Measurements from ENCODE around the gene RSF1. TPM values are rescaled to one million over a fixed set of nuclear protein-coding genes. Genes with fewer than 3 reads are reported as not detected.

RSF1 gene
- total RNA-seq, 1 donor from 2014 or later: 68.8 TPM

GRCh38 chr11:77770629-77771028 lies 49.9 kb downstream of the RSF1 start:
- intact Hi-C loops (cut with micrococcal nuclease): no loop called here
- H3K36me3 Mint-ChIP-seq (ENCODE audit: low read depth): peaks cover 21% of the 10 kb centered on the region
- DNase-seq: no peak
- TF ChIP-seq CTCF (IDR thresholded peaks at IDR 0.05): no peak
- POLR2A ChIA-PET: no interaction called here
- no peaks in the 10 kb centered on the region for H3K9me3 Mint-ChIP-seq
- H3K27me3 Mint-ChIP-seq: no peaks in the 10 kb centered on the region
- CTCF ChIA-PET: no interaction called here
- peaks cover 54% of the 10 kb centered on the region for H3K4me1 Mint-ChIP-seq
- no peak for ATAC-seq (ENCODE audit: low read depth)
- no peak overlapping the region for H3K4me3 Mint-ChIP-seq
- no peak overlapping the region for H3K27ac Mint-ChIP-seq

- no peak for ATAC-seq (ENCODE audit: low read depth)
- H3K27me3 Mint-ChIP-seq: no peaks in the 10 kb centered on the region
- no peak overlapping the region for H3K27ac Mint-ChIP-seq
- H3K4me3 Mint-ChIP-seq: no peak overlapping the region
- no peak for TF ChIP-seq CTCF (IDR thresholded peaks at IDR 0.05)
- DNase-seq: no peak
- H3K9me3 Mint-ChIP-seq: no peaks in the 10 kb centered on the region
- intact Hi-C loops (cut with micrococcal nuclease): no loop called here
- peaks cover 14% of the 10 kb centered on the region for H3K4me1 Mint-ChIP-seq
- CTCF ChIA-PET: no interaction called here
- POLR2A ChIA-PET: no interaction called here
- peaks cover 49% of the 10 kb centered on the region for H3K36me3 Mint-ChIP-seq (ENCODE audit: low read depth)
These were observed 58.1 kb downstream of the RSF1 start for GRCh38 chr11:77762426-77762825.

GRCh38 chr11:77761491-77761890 lies 59.0 kb downstream of the RSF1 start:
- Mint-ChIP-seq H3K36me3 (ENCODE audit: low read depth) (peaks cover 58% of the 10 kb centered on the region), H3K4me1 (peaks cover 7% of the 10 kb centered on the region), H3K27me3 (no peaks in the 10 kb centered on the region), H3K4me3 (no peak overlapping the region), H3K9me3 (no peaks in the 10 kb centered on the region), H3K27ac (no peak overlapping the region)
- TF ChIP-seq CTCF (IDR thresholded peaks at IDR 0.05): no peak
- no peak for ATAC-seq (ENCODE audit: low read depth)
- POLR2A ChIA-PET: no interaction called here
- intact Hi-C loops (cut with micrococcal nuclease): no loop called here
- DNase-seq: no peak
- CTCF ChIA-PET: no interaction called here

- H3K9me3 Mint-ChIP-seq: no peaks in the 10 kb centered on the region
- CTCF ChIA-PET: no interaction called here
- peaks cover 68% of the 10 kb centered on the region for H3K36me3 Mint-ChIP-seq (ENCODE audit: low read depth)
These were observed 62.2 kb downstream of the RSF1 start for GRCh38 chr11:77758331-77758730.

GRCh38 chr11:77753230-77753629 lies 67.3 kb downstream of the RSF1 start:
- H3K27ac Mint-ChIP-seq: no peak overlapping the region
- intact Hi-C loops (cut with micrococcal nuclease): no loop called here
- H3K4me3 Mint-ChIP-seq: no peak overlapping the region
- H3K4me1 Mint-ChIP-seq: peaks cover 5% of the 10 kb centered on the region
- no peaks in the 10 kb centered on the region for H3K27me3 Mint-ChIP-seq
- POLR2A ChIA-PET: no interaction called here
- peaks cover 55% of the 10 kb centered on the region for H3K36me3 Mint-ChIP-seq (ENCODE audit: low read depth)
- no peaks in the 10 kb centered on the region for H3K9me3 Mint-ChIP-seq
- CTCF ChIA-PET: no interaction called here
- DNase-seq: no peak
- TF ChIP-seq CTCF (IDR thresholded peaks at IDR 0.05): no peak
- no peak for ATAC-seq (ENCODE audit: low read depth)

More at GRCh38 chr11:77758331-77758730, 62.2 kb downstream of the RSF1 start:
- no peak overlapping the region for H3K4me3 Mint-ChIP-seq
- ATAC-seq (ENCODE audit: low read depth) (no peak), DNase-seq (no peak)
- peaks cover 3% of the 10 kb centered on the region for H3K4me1 Mint-ChIP-seq
- no peaks in the 10 kb centered on the region for H3K27me3 Mint-ChIP-seq
- intact Hi-C loops (cut with micrococcal nuclease): no loop called here
- no peak overlapping the region for H3K27ac Mint-ChIP-seq
- POLR2A ChIA-PET: no interaction called here
- TF ChIP-seq CTCF (IDR thresholded peaks at IDR 0.05): no peak

All from activated B cell treated with CpG ODN at 0.5 μM for 24 hours (primary cell).